ENCODE data around the gene OR8B8. TPM values are rescaled to one million over a fixed set of nuclear protein-coding genes. Genes with fewer than 3 reads are reported as not detected.

The OR8B8 gene
- total RNA-seq = not detected

DNA sequence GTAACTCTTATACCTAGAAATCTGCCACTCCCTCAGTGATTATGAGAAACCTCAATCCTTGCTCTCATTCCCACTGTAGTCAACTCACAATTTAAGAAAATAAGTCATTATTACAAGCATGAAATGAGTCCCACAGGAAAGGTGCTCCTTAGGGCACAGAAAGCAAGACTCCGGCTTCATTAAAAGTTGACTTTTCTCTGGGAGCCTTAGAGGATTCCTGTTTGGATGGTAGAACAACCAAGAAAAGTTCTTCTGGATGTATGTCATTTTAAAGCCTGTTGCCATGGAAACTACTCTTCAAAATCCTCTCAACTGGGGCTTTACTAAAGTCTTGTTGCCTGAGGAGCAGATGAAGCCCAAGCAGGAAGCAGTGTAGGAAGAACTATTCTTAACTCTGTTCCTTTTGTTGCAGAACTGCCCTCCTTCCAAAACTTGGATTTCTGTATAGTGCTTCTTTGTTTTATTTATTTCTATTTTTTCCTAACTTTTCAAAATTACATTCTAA is at the start of gene OR8B8:
TSS of gene OR8B8 (minus strand) at position 51 of the 505 bp plus-strand sequence. CDS start 4,611 bp downstream, outside the sequence.
- no peak for TF ChIP-seq CTCF (IDR thresholded peaks at IDR 0.05; ENCODE audit: low read depth)

GRCh38 chr11:124493016-124493655 is 47.6 kb upstream of the OR8B8 start:
- TF ChIP-seq CTCF (IDR thresholded peaks at IDR 0.05; ENCODE audit: low read depth) = no peak

- no peak for TF ChIP-seq CTCF (IDR thresholded peaks at IDR 0.05; ENCODE audit: low read depth)
These were observed 37.9 kb upstream of the OR8B8 start for GRCh38 chr11:124483422-124483821.

- no peak for TF ChIP-seq CTCF (IDR thresholded peaks at IDR 0.05; ENCODE audit: low read depth)
These were observed 37.1 kb upstream of the OR8B8 start for GRCh38 chr11:124482362-124483147.

- TF ChIP-seq CTCF (IDR thresholded peaks at IDR 0.05; ENCODE audit: low read depth) = no peak
These were observed 36.1 kb upstream of the OR8B8 start for GRCh38 chr11:124481365-124482323.

DNA sequence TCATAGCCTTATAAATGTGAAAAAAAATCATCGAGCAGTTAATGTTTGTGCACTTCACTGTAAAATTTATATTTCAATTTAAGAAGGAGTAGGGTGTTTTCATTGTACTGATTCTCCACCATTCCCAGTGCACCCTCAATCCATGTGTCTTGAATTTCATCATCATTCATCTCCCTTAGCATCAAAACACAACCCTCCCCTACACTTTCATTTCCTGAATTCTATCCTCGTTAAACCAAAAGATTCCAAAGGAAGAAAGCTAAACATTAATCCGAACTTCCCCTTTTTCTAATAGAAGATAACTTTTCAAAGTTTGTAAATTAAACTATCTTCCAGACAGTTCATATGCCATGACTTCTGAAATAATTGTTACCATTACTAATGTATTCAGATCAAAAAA is 34.1 kb upstream of the OR8B8 start:
- TF ChIP-seq CTCF (IDR thresholded peaks at IDR 0.05; ENCODE audit: low read depth) = no peak

Measured in subcutaneous adipose tissue (tissue), 4 donors.